Erythroblast (primary cell): ENCODE measurements around the gene CBX2.

ENCODE experiments used
- GATA1 ChIP-seq: IDR thresholded peaks from 2 replicates; pipeline ENCODE4 v1.6.1; 2011; ENCODE audit warnings: low read depth, mild to moderate bottlenecking, control low read depth, low read length, moderate library complexity
- POLR2A ChIP-seq: IDR thresholded peaks from 2 replicates; pipeline ENCODE4 v1.6.1; 2011; ENCODE audit warnings: mild to moderate bottlenecking, low read length

DNA sequence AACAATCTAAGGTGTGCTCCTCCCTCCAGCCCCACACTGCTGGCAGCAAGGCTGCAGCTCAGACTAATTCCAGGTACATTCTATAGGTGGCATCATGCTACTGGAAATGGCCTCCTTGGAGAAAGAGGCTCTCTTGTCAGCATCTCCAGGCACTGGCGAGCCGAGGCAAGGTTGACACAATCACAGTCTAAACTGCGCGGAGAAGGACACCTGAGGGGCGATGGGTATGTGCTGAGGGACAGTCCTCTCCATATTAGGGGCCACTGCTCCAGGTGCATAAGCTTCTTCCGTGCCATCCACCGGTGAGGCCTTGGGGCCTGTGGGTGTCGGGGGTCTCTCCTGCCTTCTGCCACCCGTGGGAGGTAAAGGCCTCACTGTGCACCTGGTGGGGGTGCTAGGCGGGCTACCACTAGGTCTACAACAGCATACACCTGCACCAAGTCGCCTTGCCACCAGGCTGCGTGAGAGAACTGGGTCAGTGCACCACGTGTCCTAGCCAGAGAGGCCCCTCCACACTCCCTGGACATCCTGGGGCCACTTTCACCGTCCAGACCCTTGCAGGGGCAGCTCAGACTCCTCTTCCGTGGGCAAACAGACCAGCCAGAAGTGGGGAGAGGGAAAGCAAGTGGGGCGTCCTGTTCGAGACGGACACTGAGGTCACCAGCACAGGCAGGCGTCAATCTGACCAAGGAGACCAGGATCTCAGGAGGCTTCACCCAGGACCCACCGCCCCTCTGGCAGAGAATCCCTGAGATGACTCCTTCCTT is 31.0 kb downstream of the CBX2 start:
- TF ChIP-seq POLR2A, result no peak
- TF ChIP-seq GATA1, result no peak
